Measurements from ENCODE around the gene RBFOX2.
A peak's percentile ranks its signal among the peaks of the same experiment; 100 is the strongest.

The RBFOX2 gene

GRCh38 chr22:35839841-35840301, 188.8 kb downstream of the RBFOX2 start:
- POLR2A ChIA-PET: no interaction called here
- CTCF ChIA-PET: no interaction called here
- no peak for TF ChIP-seq CTCF (IDR thresholded peaks at IDR 0.05; ENCODE audit: control extremely low read depth, extremely low read depth, low read depth, missing control alignments)
- no peak for DNase-seq (ENCODE audit: extremely low spot score)

- peak; percentile 35 for TF ChIP-seq CTCF (IDR thresholded peaks at IDR 0.05; ENCODE audit: control extremely low read depth, extremely low read depth, low read depth, missing control alignments)
- DNase-seq (ENCODE audit: extremely low spot score): no peak
- CTCF ChIA-PET: interaction anchor here (1.1 to 1.4 kb wide), 2 partner anchors 10 to 212 kb away, joined by 3 read pairs; no protein-coding TSS in a partner anchor
- POLR2A ChIA-PET: no interaction called here
These were observed 189.6 kb downstream of the RBFOX2 start for GRCh38 chr22:35838855-35839576.

GRCh38 chr22:35837101-35837727, 191.4 kb downstream of the RBFOX2 start:
- no peak for TF ChIP-seq CTCF (IDR thresholded peaks at IDR 0.05; ENCODE audit: control extremely low read depth, extremely low read depth, low read depth, missing control alignments)
- DNase-seq (ENCODE audit: extremely low spot score): no peak
- POLR2A ChIA-PET: no interaction called here
- CTCF ChIA-PET: interaction anchor here (1.9 kb wide), 1 partner anchor 18 kb away, joined by 4 read pairs; no protein-coding TSS in a partner anchor

GRCh38 chr22:35835998-35836691, 192.5 kb downstream of the RBFOX2 start:
- no peak for TF ChIP-seq CTCF (IDR thresholded peaks at IDR 0.05; ENCODE audit: control extremely low read depth, extremely low read depth, low read depth, missing control alignments)
- ChIA-PET POLR2A (no interaction called here), CTCF (interaction anchor here (1.9 kb wide), 1 partner anchor 17 kb away, joined by 4 read pairs; no protein-coding TSS in a partner anchor)
- no peak for DNase-seq (ENCODE audit: extremely low spot score)

GRCh38 chr22:35835267-35835997, 193.2 kb downstream of the RBFOX2 start:
- POLR2A ChIA-PET: no interaction called here
- CTCF ChIA-PET: interaction anchor here (1.9 kb wide), 1 partner anchor 16 kb away, joined by 4 read pairs; no protein-coding TSS in a partner anchor
- no peak for DNase-seq (ENCODE audit: extremely low spot score)
- no peak for TF ChIP-seq CTCF (IDR thresholded peaks at IDR 0.05; ENCODE audit: control extremely low read depth, extremely low read depth, low read depth, missing control alignments)

GRCh38 chr22:35834061-35834460, 194.6 kb downstream of the RBFOX2 start:
- ChIA-PET POLR2A (no interaction called here), CTCF (no interaction called here)
- no peak for DNase-seq (ENCODE audit: extremely low spot score)
- TF ChIP-seq CTCF (IDR thresholded peaks at IDR 0.05; ENCODE audit: control extremely low read depth, extremely low read depth, low read depth, missing control alignments): no peak
